NCI-H2081 treated with DMSO at 0.1 percent for 48 hours (cell line): ENCODE results near the gene BCAM.

ENCODE experiments used
- DNase-seq: peaks from one replicate; lab custom pipeline; 2025; lab: John Stamatoyannopoulos, UW

BCAM gene

DNA sequence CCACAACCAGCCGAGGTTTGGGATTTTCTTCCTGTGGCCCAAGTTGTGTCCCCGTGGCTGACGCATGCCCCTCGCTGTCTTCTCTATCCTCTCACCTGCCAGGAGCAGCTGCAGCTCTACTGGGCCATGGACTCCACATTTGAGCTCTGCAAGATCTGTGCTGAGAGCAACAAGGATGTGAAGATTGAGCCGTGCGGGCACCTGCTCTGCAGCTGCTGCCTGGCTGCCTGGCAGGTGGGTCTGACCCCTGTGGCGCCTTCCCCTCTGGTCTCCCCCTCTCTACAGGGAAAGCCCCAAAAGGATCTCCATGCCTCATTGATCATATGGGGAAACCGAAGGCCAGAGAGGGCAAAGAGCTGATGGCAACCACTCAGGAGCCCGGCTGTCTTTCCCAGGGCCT is 16.6 kb upstream of the BCAM start:
- DNase-seq: no peak

DNA sequence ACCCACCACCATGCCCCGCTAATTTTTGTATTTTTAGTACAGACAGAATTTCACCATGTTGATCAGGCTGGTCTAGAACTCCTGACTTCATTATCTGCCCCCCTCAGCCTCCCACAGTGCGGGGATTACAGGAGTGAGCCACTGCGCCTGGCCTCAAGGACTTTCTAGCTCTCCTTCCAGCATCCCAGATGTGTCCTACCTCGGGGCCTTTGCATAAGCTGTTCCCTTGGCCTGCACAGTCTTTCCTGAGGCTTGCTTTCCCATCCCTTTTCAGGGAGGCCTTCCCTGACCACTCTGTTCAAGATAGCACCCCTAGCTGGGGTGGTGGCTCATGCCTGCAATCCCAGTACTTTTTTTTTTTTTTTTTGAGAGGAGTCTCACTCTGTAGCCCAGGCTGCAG is 14.3 kb upstream of the BCAM start:
- no peak for DNase-seq

DNA sequence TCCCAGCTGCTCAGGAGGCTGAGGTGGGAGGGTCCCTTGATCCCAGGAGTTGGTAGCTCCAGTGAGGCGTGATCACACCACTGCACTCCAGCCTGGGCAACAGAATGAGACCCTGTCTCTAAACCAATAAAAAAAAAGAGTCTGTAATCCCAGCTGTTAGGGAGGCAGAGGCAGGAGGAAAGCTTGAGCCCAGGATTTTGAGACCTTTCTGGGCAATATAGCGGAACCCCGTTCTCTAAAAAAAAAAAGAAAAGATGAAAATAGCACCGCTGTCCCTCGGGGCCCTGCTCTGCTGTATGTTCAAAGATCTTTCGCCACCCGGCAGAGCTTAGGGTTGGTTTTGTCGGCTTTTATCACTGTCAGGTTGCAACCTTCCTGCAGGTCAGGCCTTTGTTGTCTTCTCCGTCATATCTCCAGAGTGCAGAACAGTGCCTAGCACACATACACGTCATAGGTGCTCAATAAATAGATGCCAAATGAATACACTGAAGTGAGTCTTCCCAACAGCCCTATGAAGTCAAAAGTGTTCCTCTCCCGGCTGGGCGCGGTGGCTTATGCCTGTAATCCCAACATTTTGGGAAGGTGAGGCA is 13.4 kb upstream of the BCAM start:
- DNase-seq: no peak

DNA sequence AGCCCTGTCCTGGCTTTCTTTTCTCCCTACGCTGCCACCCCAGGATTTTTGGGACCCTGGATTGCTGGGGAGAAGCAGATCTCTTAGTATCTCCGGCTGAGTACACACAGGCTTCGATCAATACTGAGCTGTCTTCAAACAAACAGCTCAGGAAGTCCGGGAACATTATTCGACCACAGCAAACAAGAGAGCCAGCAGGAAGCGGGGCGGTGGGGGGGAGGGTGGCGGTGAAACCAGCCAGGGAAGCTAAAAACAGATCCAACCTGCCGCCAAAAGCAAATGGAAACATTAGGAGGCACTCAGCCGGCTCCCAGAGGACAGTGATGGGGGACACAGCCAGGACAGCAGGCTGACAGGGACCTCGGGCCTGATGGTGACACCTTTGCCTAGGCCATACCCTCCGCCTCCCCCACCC is 12.2 kb upstream of the BCAM start:
- DNase-seq: peak; percentile 73

DNA sequence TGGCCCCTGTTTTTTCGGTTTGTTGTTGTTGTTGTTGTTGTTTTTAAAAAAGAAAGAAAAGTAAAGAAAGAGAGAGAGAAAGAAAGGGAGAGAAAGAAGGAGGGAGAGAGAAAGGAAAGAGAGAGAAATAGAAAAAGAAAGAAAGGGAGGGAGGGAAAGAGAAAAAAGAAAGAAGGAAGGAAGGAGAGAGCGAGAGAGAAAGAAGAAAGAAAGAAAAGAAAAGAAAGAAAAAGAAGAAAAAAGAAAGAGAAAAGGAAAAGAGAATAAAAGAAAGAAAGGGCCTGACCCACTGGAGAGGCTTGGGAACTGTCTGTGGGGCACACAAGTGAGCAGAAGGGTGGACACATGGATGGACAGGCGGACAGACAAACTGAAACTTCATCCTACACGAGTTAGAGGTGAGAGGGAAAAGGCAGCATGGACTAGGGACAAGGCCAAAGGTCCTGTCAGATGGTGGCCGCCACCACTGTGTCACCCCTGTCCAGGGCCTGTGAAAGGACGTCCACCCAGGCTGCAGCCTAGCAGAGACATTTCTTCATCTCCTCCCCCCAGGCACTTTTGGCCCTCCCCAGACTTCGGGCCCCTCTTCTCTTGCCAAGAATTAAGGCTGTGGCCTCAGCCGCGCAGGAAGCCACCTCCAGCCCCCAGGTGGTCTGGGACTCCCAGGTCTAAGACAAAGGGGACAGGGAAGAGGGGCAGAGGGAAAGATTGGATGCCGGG is 9.1 kb upstream of the BCAM start:
- DNase-seq: no peak

DNA sequence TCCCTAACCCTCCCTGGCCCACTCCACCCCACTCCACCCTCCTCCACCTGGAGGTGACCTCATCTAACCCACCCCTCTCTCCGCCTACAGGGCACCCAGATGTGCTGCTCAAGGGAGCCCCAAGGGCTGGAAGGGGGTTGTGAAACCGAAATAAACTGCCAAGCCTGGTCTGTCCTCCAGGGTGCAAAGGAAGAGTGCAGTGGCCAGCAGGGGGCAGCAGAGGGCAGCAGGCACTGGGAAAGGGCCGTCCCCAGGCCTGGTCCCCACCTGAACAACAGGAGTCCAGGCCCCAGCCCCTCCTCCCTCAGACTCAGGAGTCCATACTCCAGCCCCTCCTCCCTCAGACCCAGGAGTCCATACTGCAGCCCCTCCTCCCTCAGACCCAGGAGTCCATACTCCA is 8.4 kb upstream of the BCAM start:
- no peak for DNase-seq

DNA sequence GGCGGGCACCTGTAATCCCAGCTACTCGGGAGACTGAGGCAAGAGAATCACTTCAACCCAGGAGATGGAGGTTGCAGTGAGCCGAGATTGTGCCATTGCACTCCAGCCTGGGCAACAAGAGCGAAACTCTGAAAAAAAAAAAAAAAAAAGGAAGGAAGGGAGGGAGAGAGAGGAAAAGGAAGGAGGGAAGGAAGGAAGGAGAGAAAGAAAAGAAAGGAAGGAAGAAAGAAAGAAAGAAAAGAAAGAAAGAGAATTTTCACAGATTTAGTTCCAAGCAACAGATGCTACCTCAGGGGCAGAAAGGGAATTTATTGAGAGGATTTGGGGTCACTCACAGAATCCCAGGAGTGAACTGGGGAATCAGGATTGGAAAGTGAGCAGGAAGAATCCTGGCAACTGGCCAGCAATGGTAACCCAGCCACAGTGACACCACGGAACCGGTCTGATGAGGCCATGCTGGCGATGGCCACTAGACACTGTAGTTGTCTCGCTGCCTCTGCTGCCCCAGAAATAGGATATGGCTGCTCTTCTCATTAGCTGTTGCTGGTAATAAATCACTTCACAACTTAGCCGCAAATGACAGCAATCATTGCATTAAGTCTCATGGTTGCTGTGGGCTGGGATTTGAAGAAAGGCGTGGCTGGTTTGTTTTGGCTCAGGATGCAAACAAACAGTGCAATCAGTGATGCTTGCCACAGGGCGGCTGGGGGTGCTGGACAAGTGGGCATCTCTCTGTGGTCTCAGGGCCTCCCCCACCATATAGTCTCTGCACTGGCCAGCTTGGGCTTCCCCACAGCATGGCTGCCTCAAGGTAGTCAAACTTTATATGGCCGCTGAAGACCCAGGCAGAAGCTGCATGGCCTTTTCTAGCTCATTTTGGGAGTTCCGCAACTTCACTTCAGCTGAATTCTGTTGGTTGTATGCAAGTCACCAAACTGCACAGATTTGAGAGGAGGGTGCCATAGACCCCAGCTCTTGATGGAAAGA is 5.2 kb upstream of the BCAM start:
- DNase-seq: no peak

DNA sequence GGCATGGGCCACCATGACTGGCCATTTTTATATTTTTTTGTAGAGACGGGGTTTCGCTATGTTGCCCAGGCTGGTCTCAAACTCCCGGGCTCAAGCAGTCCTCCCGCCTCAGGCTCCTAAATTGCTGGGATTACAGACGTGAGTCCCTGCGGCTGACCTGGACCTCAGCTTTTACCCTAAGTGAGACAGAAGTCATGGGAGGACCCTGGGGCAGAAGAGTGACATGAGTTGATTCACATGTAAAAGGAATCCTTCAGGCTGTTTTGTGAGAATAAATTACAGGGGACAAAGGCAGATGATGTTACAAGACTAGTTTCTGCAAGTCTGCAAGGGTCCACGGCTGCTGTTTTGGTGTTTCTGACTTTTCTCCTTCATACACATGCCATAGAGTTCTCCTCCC is 2.6 kb upstream of the BCAM start:
- no peak for DNase-seq

DNA sequence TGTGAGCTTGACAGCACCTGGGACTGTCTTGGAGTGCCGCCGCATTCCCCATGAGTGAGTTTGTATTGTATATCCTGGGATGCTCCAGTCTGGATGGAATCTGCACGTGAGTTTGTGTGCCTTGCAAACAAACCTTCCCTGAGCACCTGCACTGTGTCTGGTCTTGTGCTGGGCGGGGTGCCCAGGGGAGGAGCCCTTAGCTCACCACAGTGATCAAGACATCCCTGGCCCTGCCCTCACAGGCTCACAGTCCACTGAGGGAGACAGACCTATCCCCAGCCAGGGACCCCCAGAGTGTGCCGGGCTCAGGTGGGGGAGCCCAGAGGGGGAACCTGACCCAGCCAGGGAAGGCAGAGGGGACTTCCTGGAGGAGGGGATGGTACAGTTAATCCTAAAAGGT is 1.7 kb upstream of the BCAM start:
- peak; percentile 19 for DNase-seq

DNA sequence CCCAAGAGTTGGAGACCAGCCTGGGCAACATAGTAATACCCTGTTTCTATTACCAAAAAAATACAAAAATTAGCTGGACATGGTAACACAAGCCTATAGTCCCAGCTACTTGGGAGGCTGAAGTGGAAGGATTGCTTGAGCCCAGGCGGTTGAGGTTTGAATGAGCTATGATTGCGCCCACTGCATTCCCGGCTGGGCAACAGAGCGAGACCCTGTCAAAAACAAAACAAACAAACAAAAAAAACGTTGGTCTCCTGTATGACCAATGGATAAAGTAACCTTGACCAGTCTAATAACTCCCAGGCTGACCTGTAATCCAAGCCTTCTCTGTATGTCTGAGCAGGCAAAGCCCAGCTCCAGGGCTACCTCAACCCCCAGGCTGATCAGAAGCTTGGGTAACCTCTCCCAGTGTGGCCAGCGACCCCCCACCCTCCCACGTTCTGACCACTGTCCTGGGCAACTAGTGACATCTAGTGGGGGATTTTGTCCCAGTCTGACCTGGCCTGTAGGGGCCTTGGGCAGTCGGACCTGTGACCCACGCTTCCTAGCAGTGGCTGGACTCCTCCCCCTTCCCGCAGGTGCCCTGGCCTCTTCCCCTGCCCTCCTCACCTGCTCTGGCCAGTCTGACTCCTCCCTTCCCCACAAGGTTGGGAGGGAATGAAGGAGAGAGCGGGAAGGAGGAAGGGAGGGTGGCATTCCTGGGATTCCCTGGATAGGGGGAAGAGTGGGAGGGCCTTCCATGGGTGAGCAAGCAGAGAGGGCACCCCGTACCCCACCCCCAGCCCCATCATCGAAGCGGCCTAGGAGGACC is 1.0 kb upstream of the BCAM start:
- DNase-seq: no peak

DNA sequence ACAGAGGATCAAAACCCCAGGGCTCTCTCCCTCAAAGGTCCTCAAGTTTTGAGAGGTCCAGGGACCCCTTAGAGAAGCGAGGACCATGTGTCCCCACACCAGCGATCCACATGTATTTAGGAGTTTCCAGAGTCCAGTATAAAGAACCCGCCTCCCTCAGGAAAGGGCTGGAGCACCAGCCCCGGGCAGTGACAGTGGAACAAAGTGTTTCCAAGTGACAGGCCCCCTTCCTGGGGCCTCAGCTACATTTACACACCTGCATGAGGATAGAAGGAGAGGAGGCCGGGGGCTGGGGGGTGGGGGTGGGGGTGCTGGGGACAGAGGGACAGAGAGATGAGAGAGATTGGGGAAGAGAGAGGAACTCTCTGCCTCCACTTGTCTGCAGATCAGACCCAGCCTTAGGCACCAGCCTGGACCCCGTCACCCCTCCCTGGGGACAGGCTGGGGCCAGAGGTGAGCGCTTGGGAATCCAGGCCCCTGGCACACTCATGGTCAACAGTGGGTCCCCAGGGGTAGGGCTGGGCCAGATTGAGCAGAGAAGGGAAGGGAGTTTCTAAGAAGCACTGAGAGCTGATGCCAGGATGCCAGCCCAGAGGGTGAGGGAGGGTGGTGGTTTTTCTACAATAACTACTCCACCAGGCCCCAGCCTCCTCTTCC is 802 bp downstream of the BCAM start:
- no peak for DNase-seq

DNA sequence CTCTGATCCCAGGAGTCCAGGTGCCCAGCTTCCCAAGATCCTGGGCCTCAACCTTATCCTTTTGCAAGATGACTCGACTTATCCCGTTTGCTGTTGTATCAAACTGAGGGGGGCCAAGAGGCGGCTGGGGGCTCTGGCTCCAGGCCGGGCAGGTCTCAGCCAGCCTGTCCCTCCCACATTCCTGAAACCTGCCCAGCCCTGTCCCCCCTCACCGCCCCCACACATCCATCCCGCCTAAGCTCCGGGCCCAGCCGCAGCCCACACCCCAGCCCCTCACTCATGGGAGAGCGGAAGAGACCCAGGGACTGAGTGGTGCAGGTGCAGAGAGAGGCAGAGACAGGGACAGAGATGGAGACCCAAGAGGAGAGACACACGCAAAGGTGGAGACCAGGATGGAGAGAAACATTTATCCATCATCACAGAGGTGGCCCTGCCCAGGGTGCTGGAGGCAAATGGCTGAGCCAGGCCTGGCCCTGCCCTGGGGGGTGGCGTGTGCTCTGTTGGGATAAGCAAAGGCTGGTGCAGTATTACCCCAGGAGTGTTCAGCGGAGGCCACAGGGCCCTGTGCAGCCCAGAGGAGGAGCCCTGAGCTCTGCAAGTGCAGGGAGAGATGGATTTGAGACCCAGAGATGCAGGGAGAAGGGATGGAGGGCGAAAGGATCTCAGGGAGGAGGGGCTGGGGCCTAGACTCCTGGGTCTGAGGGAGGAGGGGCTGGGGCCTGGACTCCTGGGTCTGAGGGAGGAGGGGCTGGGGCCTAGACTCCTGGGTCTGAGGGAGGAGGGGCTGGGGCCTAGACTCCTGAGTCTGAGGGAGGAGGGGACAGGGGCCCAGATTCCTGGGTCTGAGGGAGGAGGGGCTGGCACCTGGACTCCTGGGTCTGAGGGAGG is 1.6 kb downstream of the BCAM start:
- no peak for DNase-seq

DNA sequence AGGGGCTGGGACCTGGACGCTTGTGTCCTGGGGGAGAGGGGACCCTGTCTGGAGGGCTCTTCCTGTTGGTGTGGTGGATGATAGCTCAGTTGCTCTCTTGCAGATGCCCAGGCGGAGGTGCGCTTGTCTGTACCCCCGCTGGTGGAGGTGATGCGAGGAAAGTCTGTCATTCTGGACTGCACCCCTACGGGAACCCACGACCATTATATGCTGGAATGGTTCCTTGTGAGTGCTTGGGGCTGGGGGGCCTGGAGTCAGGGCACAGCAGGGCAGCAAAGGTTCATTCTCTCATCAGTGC is 2.2 kb downstream of the BCAM start:
- DNase-seq: no peak

DNA sequence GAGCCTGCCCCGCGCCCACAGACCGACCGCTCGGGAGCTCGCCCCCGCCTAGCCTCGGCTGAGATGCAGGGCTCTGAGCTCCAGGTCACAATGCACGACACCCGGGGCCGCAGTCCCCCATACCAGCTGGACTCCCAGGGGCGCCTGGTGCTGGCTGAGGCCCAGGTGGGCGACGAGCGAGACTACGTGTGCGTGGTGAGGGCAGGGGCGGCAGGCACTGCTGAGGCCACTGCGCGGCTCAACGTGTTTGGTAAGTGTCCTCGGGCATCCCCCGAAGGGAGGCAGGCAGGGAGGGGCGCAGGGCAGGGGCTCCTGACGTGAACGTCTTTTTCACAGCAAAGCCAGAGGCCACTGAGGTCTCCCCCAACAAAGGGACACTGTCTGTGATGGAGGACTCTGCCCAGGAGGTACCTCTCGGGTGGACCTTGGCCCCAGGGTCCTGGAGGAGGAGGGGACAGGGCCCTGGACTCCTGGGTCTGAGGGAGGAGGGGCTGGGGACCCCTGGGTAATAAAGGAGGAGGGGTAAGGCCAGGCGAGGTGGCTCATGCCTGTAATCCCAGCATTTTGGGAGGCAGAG is 3.3 kb downstream of the BCAM start:
- no peak for DNase-seq

DNA sequence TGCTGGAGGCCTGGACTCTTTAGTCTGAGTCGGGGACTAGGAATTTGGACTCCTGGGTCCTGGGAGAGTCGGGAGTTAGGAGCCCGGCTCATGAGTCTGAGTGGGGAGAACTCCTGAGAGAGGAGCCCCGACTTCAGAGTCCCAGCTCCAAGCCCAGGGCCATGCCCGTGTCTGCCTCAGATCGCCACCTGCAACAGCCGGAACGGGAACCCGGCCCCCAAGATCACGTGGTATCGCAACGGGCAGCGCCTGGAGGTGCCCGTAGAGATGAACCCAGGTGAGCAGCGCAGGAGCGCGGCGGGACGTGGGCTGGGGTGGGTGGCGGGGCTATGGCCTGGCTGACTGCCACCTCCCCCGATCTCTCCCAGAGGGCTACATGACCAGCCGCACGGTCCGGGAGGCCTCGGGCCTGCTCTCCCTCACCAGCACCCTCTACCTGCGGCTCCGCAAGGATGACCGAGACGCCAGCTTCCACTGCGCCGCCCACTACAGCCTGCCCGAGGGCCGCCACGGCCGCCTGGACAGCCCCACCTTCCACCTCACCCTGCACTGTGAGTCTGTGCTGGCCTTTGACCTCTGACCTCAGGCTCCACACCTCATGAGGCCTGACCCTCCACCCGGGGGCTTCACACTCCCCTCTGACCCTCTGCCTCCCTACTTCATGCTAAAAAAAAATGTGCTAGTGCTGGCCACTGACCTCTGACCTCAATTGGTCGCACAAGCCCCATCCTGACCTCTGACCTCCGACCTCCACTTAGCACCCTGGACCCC is 4.4 kb downstream of the BCAM start:
- DNase-seq: no peak

DNA sequence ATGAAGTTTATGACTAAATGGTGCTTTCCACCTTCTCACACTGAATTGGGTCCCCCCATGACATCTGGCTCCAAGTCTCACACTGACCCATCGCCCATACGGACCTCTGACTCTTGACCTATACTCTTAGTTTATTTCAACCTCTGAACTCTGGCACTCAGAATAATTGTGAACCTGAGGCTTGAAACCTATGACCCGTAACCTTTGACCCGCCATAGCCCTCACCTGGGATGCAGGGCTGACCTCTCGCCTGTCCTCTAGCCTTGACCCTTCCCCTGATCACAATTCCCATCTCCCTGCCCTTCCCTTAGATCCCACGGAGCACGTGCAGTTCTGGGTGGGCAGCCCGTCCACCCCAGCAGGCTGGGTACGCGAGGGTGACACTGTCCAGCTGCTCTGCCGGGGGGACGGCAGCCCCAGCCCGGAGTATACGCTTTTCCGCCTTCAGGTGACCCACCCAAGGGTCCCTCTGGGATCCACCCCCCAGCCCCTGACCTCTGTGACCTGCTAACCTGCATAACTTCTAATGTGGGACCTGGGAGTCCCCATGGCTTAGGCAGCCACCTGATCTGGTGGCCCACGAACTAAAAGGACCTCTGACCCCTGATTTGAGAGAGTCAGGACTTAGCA is 5.1 kb downstream of the BCAM start:
- DNase-seq: no peak

DNA sequence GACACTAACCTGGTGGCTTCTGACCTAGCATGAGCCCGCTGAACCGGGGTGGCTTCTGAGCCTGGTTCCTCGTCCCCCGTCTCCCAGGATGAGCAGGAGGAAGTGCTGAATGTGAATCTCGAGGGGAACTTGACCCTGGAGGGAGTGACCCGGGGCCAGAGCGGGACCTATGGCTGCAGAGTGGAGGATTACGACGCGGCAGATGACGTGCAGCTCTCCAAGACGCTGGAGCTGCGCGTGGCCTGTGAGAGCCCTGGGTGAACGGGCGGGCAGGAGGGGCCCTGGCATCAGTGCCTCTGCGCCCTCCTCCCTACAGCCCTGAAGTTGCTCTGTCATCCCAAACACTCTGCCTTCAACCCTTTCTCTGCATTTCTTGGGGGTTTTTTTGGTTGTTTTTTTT is 5.6 kb downstream of the BCAM start:
- DNase-seq: no peak

DNA sequence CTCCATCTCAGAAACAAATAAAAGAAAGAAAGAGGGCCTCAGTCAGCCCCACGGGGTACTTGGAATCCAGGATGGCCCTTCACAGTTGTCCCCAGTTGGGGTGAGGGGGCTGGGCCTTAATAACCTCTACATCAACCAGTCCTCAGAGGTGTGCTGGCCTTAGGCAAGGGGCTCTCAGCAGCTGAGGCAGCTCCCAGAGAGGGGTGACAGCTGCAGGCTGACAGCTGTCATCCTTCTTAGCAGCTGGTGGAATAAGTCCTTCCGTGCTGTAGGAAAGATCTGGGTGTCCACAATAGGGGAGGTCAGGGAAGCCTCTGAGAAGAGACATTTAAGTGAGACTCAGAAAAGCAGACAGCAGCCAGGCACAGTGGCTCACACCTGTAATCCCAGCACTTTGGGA is 7.4 kb downstream of the BCAM start:
- DNase-seq: no peak
